HG03469 (cell line): ENCODE data around the gene PDPR.
A peak's percentile ranks its signal among the peaks of the same experiment; 100 is the strongest.
"Not testable (repeated sequence)": the region's sequence is repeated elsewhere in the genome, so short reads cannot be mapped to it uniquely, and the experiment has no call there.

Experiments used
- ATAC-seq: cut with Tn5 transposase; IDR thresholded peaks from one replicate; pipeline ENCODE4 v1.9.1; 2021; ENCODE audit warnings: mild to moderate bottlenecking, moderate library complexity, moderate number of reproducible peaks; ENCODE audit not compliant: unreplicated experiment

The PDPR gene

DNA sequence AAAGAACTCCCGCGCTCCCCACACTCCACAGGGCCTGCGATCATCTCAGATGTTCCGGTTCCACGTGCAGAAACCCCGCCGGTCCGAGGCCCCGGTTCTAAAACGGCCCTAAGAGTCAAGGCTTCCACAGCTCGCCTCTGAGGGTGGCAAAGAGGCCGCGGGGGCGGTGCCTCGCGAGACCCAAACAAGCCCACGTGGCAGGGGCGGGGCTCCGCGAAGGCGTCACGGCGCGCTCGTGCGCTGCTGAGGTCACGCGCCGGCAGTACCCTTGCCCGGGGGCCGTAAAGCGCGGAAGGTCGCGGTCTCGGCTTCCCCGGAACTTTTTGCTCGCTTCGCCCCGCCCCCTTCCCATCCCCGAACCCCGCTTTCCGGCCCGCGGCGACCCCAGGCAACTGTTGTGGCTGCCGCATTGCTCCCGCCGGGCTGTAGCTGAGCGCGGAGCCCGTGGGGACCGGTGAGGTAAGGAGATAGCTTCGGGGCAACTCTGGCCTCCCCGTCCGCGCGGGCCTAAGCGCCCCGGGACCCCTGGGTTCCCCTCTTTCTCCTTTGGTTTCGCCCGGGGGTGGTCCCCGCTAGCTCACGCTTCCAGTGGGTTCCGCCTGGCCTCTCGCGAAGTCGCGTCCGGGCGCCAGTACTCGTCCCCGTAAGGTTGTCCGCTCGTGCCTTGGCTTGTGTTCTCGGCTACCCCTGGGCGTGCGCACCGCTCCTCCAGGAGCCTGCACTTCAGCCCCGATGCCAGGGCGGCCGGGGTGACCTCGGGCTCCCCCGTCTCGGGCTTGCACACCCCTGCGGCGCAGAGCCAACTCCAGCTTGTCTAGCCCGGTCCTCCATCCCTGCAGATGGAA, at the start of gene PDPR:
Gene PDPR (plus strand): TSS at position 351 of the 845 bp plus-strand sequence. CDS start 6,161 bp downstream, outside the sequence.
- peak; percentile 84 for ATAC-seq

DNA sequence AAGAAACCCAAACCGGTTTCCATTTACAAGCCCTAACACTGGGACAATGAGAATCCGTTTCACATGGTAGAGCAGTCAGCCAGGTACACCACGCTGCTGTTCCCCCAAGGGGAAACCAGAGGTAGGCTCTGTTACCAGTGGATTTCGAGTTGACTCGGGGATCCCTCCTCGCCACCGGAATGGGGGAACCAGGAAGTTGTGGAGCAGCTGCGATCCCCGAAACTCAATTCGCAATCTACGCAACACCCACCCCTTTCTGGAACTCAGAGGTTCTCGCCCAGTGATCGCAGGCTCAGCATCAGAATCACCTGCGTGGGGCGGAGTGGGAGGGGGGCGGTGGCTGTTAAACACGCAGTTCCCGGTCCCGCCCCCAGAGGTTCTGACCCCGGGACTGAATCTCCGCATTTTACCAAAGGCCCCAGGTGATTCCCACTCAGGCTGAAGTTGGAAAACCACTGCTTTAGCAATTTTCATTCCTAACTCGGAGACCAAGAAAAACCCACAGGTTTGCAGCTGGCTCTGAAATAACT, 49.2 kb upstream of the PDPR start:
- ATAC-seq = not testable (repeated sequence)

DNA sequence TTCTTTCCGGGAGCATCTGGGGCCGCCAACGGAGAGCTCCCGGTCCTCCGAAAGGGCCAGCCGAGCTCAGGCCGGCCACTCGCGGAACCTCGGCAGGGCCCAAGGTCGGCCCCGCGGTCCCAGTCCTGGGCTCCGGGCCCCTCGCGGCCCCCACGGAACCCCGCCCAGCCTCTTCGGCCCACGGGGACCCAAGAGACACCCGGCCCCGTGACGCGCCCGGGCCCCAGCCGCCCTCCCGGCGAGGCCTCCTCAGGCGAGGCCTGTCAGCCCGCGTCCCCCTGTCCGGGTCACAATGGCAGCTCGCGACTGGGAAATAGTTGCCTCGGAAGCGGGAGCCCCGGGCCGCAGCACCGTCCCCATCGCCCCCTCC, 48.8 kb upstream of the PDPR start:
- ATAC-seq = peak; percentile 9

DNA sequence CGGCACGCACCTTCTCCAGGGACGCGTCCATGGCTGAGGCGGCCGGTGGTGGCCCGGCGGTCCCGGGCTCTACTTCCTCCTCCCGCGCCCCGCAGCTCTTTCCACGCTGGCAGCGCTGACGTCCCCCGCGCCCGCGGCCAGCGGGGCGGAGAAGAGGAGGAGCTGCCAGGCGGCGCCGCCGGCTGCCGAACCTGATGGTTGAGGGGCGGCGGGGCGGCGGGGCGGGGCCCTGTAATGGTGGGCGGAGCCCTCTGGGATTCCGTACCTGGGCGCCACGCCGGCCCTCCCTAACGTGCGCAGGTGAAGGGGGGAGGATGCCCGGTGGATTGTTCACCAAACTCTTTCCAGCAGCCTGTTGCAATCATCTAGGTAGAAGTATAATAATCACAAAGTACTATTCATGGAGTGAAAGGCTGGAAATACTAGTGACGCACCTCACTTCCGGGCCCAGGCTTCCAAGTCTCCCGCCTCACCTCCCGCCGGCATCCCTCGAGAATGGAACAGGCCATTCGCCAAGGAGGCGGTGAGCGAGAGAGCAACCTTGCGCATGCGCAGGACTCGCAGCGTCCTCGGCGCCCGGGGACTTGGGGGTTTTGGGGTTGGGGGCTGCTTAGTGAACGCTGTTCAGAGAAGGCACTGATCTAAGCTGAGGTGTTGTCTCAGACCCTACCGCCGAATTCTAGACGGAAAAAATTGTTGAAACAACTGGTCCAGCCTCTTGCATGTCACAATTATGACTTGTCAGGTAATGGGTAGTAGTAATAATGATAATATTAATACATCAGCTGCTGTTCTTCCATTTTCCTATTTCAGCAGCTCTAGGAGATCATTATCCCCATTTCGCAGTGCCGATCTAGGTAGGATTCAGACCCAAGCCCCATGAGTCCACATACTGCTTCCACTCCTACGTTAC, 48.1 kb upstream of the PDPR start:
- peak; percentile 62 for ATAC-seq

DNA sequence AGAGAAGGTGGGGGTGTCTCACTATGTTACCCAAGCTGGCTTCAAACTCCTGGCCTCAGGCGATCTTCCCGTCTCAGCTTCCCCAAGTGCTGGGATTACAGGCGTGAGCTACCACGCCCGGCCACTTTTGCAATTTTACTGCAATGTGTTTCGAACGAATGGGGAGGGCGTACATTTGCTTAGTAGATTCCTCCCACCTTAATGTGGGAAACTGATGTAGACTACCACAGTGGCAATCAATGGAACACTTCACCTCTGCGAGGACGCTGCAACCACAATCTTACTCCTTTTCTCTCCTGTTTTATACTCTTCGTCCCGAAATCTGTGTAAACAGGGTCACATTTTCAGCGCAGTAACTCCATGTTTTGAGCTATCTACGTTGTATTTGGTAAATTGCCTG, 47.4 kb upstream of the PDPR start:
- ATAC-seq = not testable (repeated sequence)

DNA sequence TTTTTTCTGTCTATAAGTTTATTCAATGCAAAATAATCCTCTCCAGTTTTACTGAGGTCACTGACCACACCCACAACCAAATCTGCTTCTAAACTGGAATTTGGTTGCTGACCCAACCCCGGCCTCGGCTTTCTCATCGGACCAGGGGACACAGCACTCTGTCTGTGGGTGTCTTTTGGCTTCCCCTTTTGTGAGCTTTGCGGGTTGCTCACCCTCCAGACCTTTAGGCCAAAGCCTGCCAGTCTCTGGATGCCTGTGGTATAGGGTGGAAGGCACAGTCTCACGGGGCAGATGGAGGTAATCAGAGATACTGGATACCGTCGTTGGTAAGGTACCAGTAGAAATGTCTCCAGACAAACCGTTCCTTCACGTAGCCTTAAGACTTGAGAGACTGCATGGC, 35.1 kb upstream of the PDPR start:
- ATAC-seq = not testable (repeated sequence)

DNA sequence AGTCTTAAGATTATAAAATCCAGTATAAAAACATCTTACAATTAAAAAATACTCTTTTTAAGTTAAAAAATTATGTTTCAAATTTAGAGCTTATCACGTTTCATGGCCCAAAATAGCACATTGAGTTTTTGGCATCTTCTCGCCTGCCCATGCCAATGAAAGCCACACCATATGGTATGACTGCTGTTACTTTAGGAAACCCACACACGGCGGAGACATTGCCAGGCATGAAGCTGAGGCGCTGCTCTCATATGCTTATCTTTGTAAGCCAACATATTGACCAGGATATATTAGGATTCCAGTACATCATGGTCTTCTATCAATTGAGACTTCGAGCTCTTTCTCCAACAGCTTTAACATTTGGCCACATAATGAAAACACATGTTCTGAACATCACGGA, 32.9 kb upstream of the PDPR start:
- ATAC-seq = not testable (repeated sequence)

DNA sequence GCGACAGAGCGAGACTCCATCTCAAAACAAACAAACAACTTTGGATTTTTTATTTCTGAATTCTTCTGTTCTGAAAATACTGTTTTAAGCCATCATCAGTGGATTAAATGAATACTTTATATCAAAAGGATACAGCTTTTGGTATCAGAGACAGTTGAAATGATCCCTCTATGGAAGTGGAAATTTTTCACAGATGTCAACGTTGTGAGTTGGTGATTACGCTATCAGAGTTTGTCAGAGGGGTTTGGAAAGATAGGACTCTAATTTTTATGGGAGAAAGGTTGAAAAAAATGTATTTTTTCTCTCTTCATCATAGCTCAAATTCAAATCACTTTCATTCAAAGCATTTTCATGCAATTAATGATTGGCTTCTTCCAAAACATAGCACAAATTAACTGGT, 30.2 kb upstream of the PDPR start:
- ATAC-seq = not testable (repeated sequence)

DNA sequence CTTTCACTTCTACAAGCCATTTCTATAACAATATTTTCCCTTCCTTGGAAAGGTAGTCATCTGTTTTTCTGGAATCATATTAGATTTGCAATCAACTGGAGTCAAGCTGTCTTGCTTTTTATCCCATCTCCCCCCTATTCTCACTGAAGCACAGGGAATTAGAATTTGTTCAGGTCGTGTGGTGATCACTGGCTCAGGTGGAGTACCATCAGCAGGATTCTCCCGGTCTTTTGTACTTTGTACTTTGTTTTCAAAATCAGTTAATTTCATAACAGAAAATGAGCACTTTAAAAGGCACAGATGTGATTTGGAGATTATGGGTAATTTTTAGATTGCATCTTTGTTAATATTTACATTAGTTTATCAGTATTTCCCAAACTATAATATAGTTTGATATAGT, 26.0 kb upstream of the PDPR start:
- not testable (repeated sequence) for ATAC-seq

DNA sequence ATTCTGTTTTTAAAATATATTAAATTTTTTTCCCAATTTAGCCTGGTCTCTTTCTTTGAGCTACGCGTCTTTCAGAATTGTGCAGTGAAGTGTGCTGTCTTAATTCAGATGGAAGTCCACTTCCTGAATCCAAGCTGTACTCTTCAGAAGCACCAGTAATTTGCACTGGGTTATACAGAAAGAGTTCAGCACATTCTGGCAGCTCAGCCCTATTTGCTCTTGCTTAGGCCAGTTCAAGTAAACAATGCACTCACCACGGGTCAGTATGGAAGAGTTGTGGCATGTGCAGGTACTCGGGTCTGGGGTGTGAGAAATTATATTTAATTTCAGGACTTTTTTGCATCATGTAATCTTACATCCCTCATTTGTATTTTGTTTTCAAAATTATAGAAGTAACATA, 25.3 kb upstream of the PDPR start:
- ATAC-seq = not testable (repeated sequence)

DNA sequence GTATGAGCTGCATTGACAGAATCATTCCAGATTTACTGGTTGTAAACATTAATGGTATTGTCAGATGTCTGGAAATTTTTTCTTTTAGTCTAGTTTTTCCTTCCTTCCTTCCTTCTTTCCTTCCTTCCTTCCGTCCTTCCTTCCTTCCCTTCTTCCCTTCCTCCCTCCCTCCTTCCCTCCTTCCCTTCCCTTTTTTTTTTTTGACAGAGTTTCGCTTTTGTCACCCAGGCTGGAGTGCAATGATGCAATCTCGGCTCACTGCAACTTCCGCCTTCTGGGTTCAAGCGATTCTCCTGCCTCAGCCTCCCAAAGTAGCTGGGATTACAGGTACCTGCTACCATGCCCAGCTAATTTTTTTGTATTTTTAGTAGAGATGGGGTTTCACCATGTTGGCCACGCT, 24.8 kb upstream of the PDPR start:
- not testable (repeated sequence) for ATAC-seq

DNA sequence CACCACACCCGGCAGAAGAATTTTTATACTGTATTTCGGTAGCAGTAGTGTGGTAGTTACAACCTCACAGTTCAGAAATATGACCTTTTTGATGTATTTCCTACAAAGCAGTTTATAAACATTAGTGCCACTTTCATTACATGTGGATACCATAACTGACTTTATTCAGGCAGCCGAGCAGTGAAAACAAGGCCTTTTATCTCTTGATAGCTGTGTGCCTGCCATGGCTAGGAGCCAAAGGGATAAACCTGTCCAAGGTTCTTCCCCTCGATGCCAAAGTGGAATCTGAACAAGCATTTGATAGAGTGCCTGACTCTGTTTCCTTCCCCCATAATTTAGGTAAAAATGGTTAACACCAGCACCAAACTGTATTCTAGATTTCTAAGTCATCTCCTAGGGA, 23.0 kb upstream of the PDPR start:
- ATAC-seq = not testable (repeated sequence)

DNA sequence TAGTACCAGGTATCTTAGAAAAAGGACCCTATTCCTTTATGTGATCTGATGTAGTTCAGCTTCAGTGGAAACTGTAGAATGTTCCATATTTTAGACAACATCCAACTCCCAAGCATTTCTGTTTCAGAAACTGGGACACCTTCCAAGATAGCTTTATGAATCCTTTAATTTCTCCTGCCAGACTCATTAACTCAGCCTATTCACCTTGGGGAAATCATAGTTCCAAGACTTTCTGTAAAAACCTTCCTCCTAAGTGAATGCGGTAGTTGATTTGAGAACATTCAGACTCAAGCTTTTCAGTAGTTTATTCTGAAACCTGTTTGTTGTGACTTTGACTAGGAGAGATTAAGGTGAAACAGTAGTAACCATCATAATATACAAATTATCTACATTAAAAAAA, 20.0 kb upstream of the PDPR start:
- ATAC-seq = not testable (repeated sequence)

DNA sequence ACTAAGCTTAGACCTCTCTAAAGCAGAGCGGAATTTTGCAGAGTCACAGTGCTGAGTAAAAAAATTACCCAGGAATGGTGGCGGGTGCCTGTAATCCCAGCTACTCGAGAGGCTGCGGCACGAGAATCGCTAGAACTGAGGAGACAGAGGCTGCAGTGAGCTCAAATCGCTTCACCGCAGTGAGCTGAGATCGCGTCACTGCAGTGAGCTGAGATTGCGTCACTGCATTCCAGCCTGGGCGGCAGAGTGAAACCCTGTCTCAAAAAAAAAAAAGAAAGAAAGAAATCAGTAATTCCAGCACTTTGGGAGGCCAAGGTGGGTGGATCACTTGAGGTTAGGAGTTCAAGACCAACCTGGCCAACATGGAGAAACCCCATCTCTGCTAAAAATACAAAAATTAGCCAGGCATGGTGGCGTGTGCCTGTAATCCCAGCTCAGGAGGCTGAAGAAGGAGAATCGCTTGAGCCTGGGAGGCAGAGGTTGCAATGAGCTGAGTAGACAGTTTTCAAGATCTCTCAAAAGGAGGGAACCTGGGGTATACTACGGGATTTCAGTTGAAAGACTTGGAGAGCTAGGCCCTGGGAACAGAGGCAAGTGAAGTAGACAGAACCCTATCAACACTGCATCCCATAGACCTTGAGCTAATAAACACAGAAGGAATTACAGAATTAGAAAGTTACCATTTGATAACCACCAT, 4.4 kb upstream of the PDPR start:
- ATAC-seq = not testable (repeated sequence)

DNA sequence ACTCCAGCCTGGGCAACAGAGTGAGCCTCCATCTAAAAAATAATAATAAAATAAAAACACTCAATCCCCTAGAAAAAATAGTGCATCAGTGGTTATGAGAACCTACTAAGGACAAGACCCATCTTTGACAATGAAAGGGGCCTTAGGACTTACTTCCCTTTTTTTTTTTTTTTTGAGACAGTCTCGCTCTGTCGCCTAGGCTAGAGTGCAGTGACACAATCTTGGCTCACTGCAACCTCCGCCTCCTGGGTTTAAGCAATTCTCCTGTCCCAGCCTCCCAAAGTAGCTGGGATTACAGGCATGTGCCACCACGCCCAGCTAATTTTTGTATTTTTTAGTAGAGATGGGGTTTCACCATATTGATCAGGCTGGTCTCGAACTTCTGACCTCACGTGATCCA, 2.0 kb upstream of the PDPR start:
- ATAC-seq = not testable (repeated sequence)

DNA sequence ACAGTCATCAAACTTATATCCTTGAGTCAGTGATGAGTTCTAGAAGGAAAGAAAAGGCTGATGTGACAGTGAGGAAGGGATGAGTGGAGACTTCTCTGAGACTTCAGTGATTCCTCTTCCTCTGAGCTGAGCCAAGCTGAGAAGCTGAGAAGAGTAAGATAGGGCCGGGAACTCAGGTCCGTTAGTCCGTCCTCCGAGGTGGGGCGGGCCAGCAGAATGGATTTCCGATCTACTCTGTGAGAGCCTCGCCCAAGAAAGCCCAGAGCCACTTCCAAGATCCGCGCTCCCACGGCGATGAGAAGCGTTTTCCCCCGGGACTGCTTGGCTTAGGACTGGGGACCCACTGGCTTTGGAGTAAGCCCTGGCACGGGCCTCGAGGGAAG, 542 bp upstream of the PDPR start:
- not testable (repeated sequence) for ATAC-seq

DNA sequence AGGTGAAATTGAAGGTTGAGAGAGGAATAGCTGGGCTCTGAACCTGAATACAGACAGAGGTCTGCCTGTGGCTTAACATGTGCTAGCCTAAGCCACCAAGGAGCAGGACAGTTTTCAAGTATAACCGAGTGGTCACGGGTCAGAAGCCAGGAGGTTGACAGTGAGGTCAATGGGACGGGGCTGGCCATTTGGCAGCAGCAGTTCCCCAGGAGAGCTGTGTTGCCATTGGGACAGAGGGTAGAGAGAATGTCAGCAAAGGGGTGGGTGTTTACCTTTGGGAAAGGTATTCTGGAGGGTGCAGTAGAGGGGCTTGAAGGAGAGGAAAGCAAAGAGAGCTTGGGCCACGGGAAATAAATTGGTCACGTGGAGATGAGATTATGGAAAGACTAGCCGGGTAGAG, 4.2 kb downstream of the PDPR start:
- not testable (repeated sequence) for ATAC-seq

DNA sequence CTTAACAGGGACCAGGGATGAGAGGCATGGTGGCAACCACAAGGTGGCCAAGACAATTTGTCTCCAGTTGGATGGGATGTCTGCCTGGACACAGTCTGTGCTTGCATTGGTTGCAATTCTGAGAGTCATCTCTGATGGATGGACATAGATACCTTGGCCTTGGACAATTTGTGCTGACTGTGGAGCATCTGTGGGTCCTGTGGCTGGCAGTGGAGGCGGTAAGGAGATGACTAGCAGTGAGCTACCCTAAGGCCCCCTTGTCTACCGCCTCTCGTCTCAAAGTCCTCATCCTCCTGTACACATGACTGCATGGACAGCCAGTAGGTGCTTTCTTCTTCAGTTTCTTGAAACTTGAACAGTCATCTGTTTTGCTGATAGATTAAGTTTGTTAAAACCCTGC, 4.6 kb downstream of the PDPR start:
- ATAC-seq = not testable (repeated sequence)

DNA sequence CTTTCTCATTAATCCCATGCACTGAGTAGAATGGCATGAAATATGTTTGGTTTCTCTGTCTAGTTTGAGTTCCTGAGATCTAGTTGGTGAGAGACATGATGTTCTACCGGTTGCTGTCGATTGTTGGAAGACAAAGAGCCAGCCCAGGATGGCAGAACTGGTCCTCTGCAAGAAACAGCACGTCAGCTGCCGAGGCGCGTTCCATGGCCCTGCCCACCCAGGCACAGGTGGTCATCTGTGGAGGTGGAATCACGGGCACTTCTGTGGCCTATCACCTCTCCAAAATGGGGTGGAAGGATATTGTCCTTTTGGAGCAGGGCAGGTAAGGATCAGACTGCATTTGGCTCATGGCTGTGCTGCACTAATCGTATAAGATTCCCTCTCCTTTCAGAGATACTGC, 6.3 kb downstream of the PDPR start:
- ATAC-seq = not testable (repeated sequence)

DNA sequence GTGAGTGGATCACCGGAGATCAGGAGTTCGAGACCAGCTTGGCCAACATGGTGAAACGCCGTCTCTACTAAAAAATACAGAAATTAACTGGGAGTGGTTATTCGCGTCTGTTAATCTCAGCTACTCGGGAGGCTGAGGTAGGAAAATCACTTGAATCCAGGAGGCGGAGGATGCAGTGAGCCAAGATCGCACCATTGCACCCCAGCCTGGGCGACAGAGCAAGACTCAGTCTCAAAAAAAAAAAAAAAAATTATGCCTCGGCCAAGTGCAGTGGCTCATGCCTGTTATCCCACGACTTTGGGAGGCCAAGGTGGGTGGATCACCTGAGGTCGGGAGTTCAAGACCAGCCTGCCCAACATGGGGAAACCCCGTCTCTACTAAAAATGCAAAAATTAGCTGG, 9.7 kb downstream of the PDPR start:
- ATAC-seq = not testable (repeated sequence)

DNA sequence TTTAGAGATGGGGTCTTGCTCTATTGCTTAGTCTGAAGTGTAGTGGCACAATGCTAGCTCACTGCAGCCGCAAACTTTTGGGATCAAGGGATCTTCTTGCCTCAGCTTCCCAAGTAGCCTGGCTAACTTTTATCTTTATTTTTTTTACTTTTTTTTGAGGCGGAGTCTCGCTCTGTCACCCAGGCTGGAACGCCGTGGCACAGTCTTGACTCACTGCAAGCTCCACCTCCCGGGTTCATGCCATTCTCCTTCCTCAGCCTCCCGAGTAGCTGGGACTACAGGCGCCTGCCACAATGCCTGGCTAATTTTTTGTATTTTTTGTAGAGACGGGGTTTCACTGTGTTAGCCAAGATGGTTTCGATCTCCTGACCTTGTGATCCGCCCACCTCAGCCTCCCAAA, 12.1 kb downstream of the PDPR start:
- not testable (repeated sequence) for ATAC-seq
